Measurements from ENCODE around the gene DNAL1. TPM values are rescaled to one million over a fixed set of nuclear protein-coding genes. Genes with fewer than 3 reads are reported as not detected.

Gene DNAL1
- total and polyA plus RNA-seq, 9 of the 15 experiments (the other 6 are each of a cell fraction or from before 2014, with no cell fraction given) = 1.6 to 11.7 (median 4.8) TPM

- Histone ChIP-seq H2AFZ (ENCODE audit: low read depth, low read length) (no peak overlapping the region), H3K4me2 (ENCODE audit: insufficient read depth, low read length) (peak overlapping the region; percentile 66), H3K27ac (ENCODE audit: extremely low read depth, low read depth, low read length) (peak overlapping the region; percentile 86), H3K79me2 (ENCODE audit: control insufficient read depth, insufficient read depth, low read length) (peaks cover 96% of the 10 kb centered on the region), H3K9me3 (replicated peaks; ENCODE audit: control insufficient read depth, insufficient read depth, low read depth, low read length) (no peaks in the 10 kb centered on the region), H3K4me1 (replicated peaks in 1 of 2; ENCODE audit: control insufficient read depth in 2 of 2, insufficient read depth in 2 of 2, low read length in 2 of 2) (peaks cover 68 to 88% of the 10 kb centered on the region in 2 experiments), H3K4me3 (no peak overlapping the region), H4K20me1 (replicated peaks; ENCODE audit: control insufficient read depth, insufficient read depth, low read length) (peaks cover 5% of the 10 kb centered on the region; the same call in 1 of the 2 replicates), H3K9me1 (ENCODE audit: control insufficient read depth, insufficient read depth, low read length) (no peaks in the 10 kb centered on the region), H3K9ac (ENCODE audit: insufficient read depth in 1 of 2, low read depth in 2 of 2, low read length in 2 of 2) (peak overlapping the region; percentile 59 to 86), H3K36me3 (ENCODE audit: control insufficient read depth, insufficient read depth, low read length) (peaks cover 49% of the 10 kb centered on the region; the same call in 2 of the 3 replicates), H3K27me3 (ENCODE audit: control insufficient read depth in 2 of 2, insufficient read depth in 2 of 2, low read length in 2 of 2) (no peaks in the 10 kb centered on the region)
- BruUV-seq (replicated peaks) = no TSS peak
- ATAC-seq (no peak), FAIRE-seq (no peak), DNase-seq (ENCODE audit: extremely low read depth in 1 of 4, low spot score in 3 of 4) (no peak)
- ChIA-PET CTCF (ENCODE audit: low intra/inter-chr PET ratio) (no interaction called here), POLR2A (interaction anchor here (1.6 to 6.8 kb wide), 5 partner anchors 11 to 43 kb away, joined by 4 to 80 read pairs (median 6); a partner anchor contains a TSS)
- intact Hi-C loops (cut with micrococcal nuclease) = loop anchor here (5.0 kb wide), 2 partner anchors 85 to 145 kb away; partner anchors contain the start of gene ZNF410
- TF ChIP-seq TFAP4 (CRISPR knock-in tag; IDR thresholded peaks at IDR 0.05; ENCODE audit: borderline replicate concordance) = peak; percentile 16; the same call in 1 of the 2 replicates
- no peak for TF ChIP-seq SAP30 (IDR thresholded peaks at IDR 0.05; ENCODE audit: borderline replicate concordance, insufficient read depth, low read depth, low read length, poor library complexity, severe bottlenecking)
- peak; percentile 62 for TF ChIP-seq ZFP36 (IDR thresholded peaks at IDR 0.05; ENCODE audit: low read depth, low read length, partially characterized antibody)
- TF ChIP-seq ZFX (CRISPR knock-in tag; IDR thresholded peaks at IDR 0.05) = peak; percentile 25; the same call in 1 of the 2 replicates
- TF ChIP-seq NR2C2 (CRISPR knock-in tag; IDR thresholded peaks at IDR 0.05) = peak; percentile 19; the same call in 1 of the 2 replicates
- no peak for TF ChIP-seq NR2C2 (tag; IDR thresholded peaks at IDR 0.05)
- TF ChIP-seq ZBTB2 (IDR thresholded peaks at IDR 0.05) = no peak
- TF ChIP-seq ZNF592 (IDR thresholded peaks at IDR 0.05) = peak; percentile 18; the same call in 1 of the 2 replicates
- 0 out of 2 replicates have a peak, but pooled peaks have one; percentile 14 for TF ChIP-seq BCOR (IDR thresholded peaks at IDR 0.05)
- TF ChIP-seq EZH2 (IDR thresholded peaks at IDR 0.05; ENCODE audit: borderline replicate concordance, low read depth, low read length) = no peak
- TF ChIP-seq RBM25 (IDR thresholded peaks at IDR 0.05; ENCODE audit: low read depth, low read length, severe bottlenecking) = peak; percentile 84
- 38% methylated on average over 2 of the region's 6 CpGs for WGBS (ENCODE audit: insufficient coverage, low coverage, missing lambda C conversion rate)
- in situ Hi-C loops (cut with MboI) = no loop called here
Measured at GRCh38 chr14:73742520-73743238, 97.9 kb downstream of the DNAL1 start.

Measured in K562 (cell line).